Type B pancreatic cell (in vitro differentiated cells): ENCODE measurements around the gene NTM. TPM values are rescaled to one million over a fixed set of nuclear protein-coding genes. Genes with fewer than 3 reads are reported as not detected.
"Not testable (repeated sequence)": the region's sequence is repeated elsewhere in the genome, so short reads cannot be mapped to it uniquely, and the experiment has no call there.

Experiments used
- DNase-seq: peaks from one replicate; pipeline ENCODE4 v3.0.0; 2021; ENCODE audit warnings: mixed read lengths; ENCODE audit not compliant: unreplicated experiment; ENCODE audit errors: extremely low spot score
- H3K27ac Mint-ChIP-seq: 2 replicates; pipeline ENCODE4 v1.8.0; 2021; ENCODE audit warnings: mild to moderate bottlenecking, mixed read lengths
- H3K27me3 Mint-ChIP-seq: 2 replicates; pipeline ENCODE4 v1.8.0; 2021; ENCODE audit warnings: mixed read lengths
- H3K36me3 Mint-ChIP-seq: 2 replicates; pipeline ENCODE4 v1.8.0; 2021; ENCODE audit warnings: mixed read lengths
- H3K4me1 Mint-ChIP-seq: one replicate; pipeline ENCODE4 v1.8.0; 2021; ENCODE audit warnings: mixed read lengths; ENCODE audit not compliant: unreplicated experiment
- H3K4me3 Mint-ChIP-seq: 2 replicates; pipeline ENCODE4 v1.8.0; 2021; ENCODE audit warnings: mild to moderate bottlenecking, mixed read lengths
- H3K9me3 Mint-ChIP-seq: 2 replicates; pipeline ENCODE4 v1.8.0; 2021; ENCODE audit warnings: mixed read lengths
- CTCF ChIP-seq: fragments of 200-600 bp; sonication (generic); conservative IDR thresholded peaks from 2 replicates; pipeline ENCODE4 v1.5.0; 2021; ENCODE audit warnings: antibody characterized with exemption, mild to moderate bottlenecking
- total RNA-seq: library from RNA; stranded (reverse); gene quantifications from 2 replicates; pipeline ENCODE4 v1.2.1, GENCODE V29; 2021; ENCODE audit warnings: low replicate concordance

NTM gene
- total RNA-seq, 1 donor from 2014 or later: 19.2 TPM

GRCh38 chr11:132318421-132319157, 948.2 kb downstream of the NTM start:
- Mint-ChIP-seq H3K36me3 (no peaks in the 10 kb centered on the region), H3K27ac (no peak overlapping the region), H3K4me3 (no peak overlapping the region), H3K4me1 (no peaks in the 10 kb centered on the region), H3K9me3 (no peaks in the 10 kb centered on the region), H3K27me3 (peaks cover 10% of the 10 kb centered on the region)
- DNase-seq: no peak
- no peak for TF ChIP-seq CTCF

- H3K9me3 Mint-ChIP-seq, H3K27ac Mint-ChIP-seq, DNase-seq, H3K36me3 Mint-ChIP-seq, H3K4me3 Mint-ChIP-seq, H3K4me1 Mint-ChIP-seq, H3K27me3 Mint-ChIP-seq: not testable (repeated sequence)
These were observed 949.0 kb downstream of the NTM start for GRCh38 chr11:132319419-132319818.

GRCh38 chr11:132330515-132330914, 960.1 kb downstream of the NTM start:
- Mint-ChIP-seq H3K9me3 (no peaks in the 10 kb centered on the region), H3K27me3 (peaks cover 36% of the 10 kb centered on the region)

GRCh38 chr11:132332521-132332920, 962.1 kb downstream of the NTM start:
- peaks cover 3% of the 10 kb centered on the region for H3K36me3 Mint-ChIP-seq
- no peaks in the 10 kb centered on the region for H3K9me3 Mint-ChIP-seq
- DNase-seq: no peak
- no peak overlapping the region for H3K4me3 Mint-ChIP-seq
- no peaks in the 10 kb centered on the region for H3K4me1 Mint-ChIP-seq
- H3K27me3 Mint-ChIP-seq: peaks cover 30% of the 10 kb centered on the region
- TF ChIP-seq CTCF: no peak
- H3K27ac Mint-ChIP-seq: no peak overlapping the region

More at GRCh38 chr11:132330515-132330914, 960.1 kb downstream of the NTM start:
- no peak for TF ChIP-seq CTCF
- Mint-ChIP-seq H3K36me3 (peaks cover 3% of the 10 kb centered on the region), H3K27ac (no peak overlapping the region), H3K4me3 (no peak overlapping the region), H3K4me1 (no peaks in the 10 kb centered on the region)
- DNase-seq: no peak

GRCh38 chr11:132334769-132335280, 964.4 kb downstream of the NTM start:
- Mint-ChIP-seq H3K4me1 (no peaks in the 10 kb centered on the region), H3K27me3 (peaks cover 20% of the 10 kb centered on the region), H3K9me3 (no peaks in the 10 kb centered on the region), H3K4me3 (no peak overlapping the region), H3K36me3 (peaks cover 3% of the 10 kb centered on the region), H3K27ac (no peak overlapping the region)
- TF ChIP-seq CTCF: no peak
- no peak for DNase-seq

GRCh38 chr11:132335311-132335710, 964.9 kb downstream of the NTM start:
- Mint-ChIP-seq H3K27me3 (peaks cover 20% of the 10 kb centered on the region), H3K4me3 (no peak overlapping the region), H3K36me3 (peaks cover under 1% of the 10 kb centered on the region), H3K27ac (no peak overlapping the region), H3K4me1 (no peaks in the 10 kb centered on the region), H3K9me3 (no peaks in the 10 kb centered on the region)
- TF ChIP-seq CTCF: no peak
- no peak for DNase-seq
